HPDE6-E6E7 (cell line): ENCODE measurements around the gene PDYN.
A peak's percentile ranks its signal among the peaks of the same experiment; 100 is the strongest.

ENCODE experiments used
- DNase-seq: peaks from one replicate; pipeline ENCODE4 v3.0.0; 2011; ENCODE audit warnings: missing footprints; ENCODE audit errors: extremely low spot score

Gene PDYN

GRCh38 chr20:1934721-1935573 lies 58.9 kb downstream of the PDYN start:
- peak; percentile 94 for DNase-seq

GRCh38 chr20:1934156-1934555 lies 59.7 kb downstream of the PDYN start:
- DNase-seq = no peak

GRCh38 chr20:1933465-1933870 lies 60.4 kb downstream of the PDYN start:
- no peak for DNase-seq

GRCh38 chr20:1932971-1933370 lies 60.9 kb downstream of the PDYN start:
- no peak for DNase-seq

- no peak for DNase-seq
Measured at GRCh38 chr20:1931830-1932229, 62.0 kb downstream of the PDYN start.

GRCh38 chr20:1930165-1930564 lies 63.7 kb downstream of the PDYN start:
- DNase-seq = no peak

- no peak for DNase-seq
Measured at GRCh38 chr20:1929460-1929859, 64.4 kb downstream of the PDYN start.

- DNase-seq = no peak
Measured at GRCh38 chr20:1928782-1929181, 65.1 kb downstream of the PDYN start.
